CD14-positive monocyte (primary cell): Measurements from ENCODE around the gene MYO5B. TPM values are rescaled to one million over a fixed set of nuclear protein-coding genes. Genes with fewer than 3 reads are reported as not detected.

Experiments
- DNase-seq, 3 donors: peaks; one replicate each; pipeline ENCODE4 v3.0.0-alpha.2; 2011 to 2022
- H2AFZ ChIP-seq: 2 replicates; pipeline ENCODE4 v1.6.0; 2012; ENCODE audit warnings: mild to moderate bottlenecking, low read depth, low read length, inconsistent platforms; ENCODE audit not compliant: insufficient read depth, poor library complexity, severe bottlenecking
- H3K27ac ChIP-seq, 2 donors: 1 replicate in 1 of 2; 2 replicates in 1 of 2; pipeline ENCODE4 v1.5.1; 2012 to 2013; ENCODE audit warnings: low read length in 2 of 2, control low read depth in 1 of 2, inconsistent platforms in 1 of 2, low read depth in 1 of 2, mild to moderate bottlenecking in 1 of 2
- H3K27me3 ChIP-seq, 2 donors: one replicate each; pipeline versions ENCODE4 v1.6.0 to v1.6.1; 2011 to 2013; ENCODE audit warnings: low read length in 2 of 2; ENCODE audit not compliant: control insufficient read depth in 2 of 2, insufficient read depth in 2 of 2
- H3K36me3 ChIP-seq, 2 donors: replicated peaks in 1 of 2; 1 replicate in 1 of 2; 2 replicates in 1 of 2; pipeline versions ENCODE4 v1.5.1 to v1.6.1; 2012 to 2013; ENCODE audit warnings: low read length in 2 of 2, control low read depth in 1 of 2, inconsistent platforms in 1 of 2, mild to moderate bottlenecking in 1 of 2; ENCODE audit not compliant: insufficient read depth in 2 of 2, control insufficient read depth in 1 of 2
- H3K4me1 ChIP-seq, 2 donors: 1 replicate in 1 of 2; 2 replicates in 1 of 2; pipeline versions ENCODE4 v1.5.1 to v1.6.1; 2012 to 2013; ENCODE audit warnings: low read length in 2 of 2, control low read depth in 1 of 2, inconsistent platforms in 1 of 2, mild to moderate bottlenecking in 1 of 2, moderate library complexity in 1 of 2; ENCODE audit not compliant: insufficient read depth in 2 of 2, control insufficient read depth in 1 of 2
- H3K4me2 ChIP-seq: replicated peaks from 2 replicates; pipeline ENCODE3; 2012; ENCODE audit warnings: low read length, moderate library complexity, mild to moderate bottlenecking; ENCODE audit not compliant: poor library complexity, severe bottlenecking; ENCODE audit errors: extremely low read depth
- H3K4me3 ChIP-seq, 3 experiments: fragments of 200-600 bp in 1 of 3; sonication (generic) in 1 of 3; replicated peaks in 1 of 3; 1 replicate in 2 of 3; 2 replicates in 1 of 3; pipeline ENCODE4 v1.5.1; 2011 to 2013; ENCODE audit warnings: low read length in 3 of 3, mild to moderate bottlenecking in 3 of 3, control low read depth in 2 of 3, low read depth in 2 of 3, inconsistent platforms in 1 of 3, moderate library complexity in 1 of 3
- H3K79me2 ChIP-seq: 2 replicates; pipeline ENCODE4 v1.6.0; 2012; ENCODE audit warnings: mild to moderate bottlenecking, control low read depth, inconsistent platforms, low read length, moderate library complexity; ENCODE audit not compliant: insufficient read depth
- H3K9ac ChIP-seq: 2 replicates; pipeline ENCODE4 v1.6.0; 2017; ENCODE audit warnings: low read length, mild to moderate bottlenecking; ENCODE audit not compliant: insufficient read depth, poor library complexity, severe bottlenecking
- H3K9me3 ChIP-seq, 2 donors: replicated peaks in 1 of 2; 1 replicate in 1 of 2; 2 replicates in 1 of 2; pipeline versions ENCODE4 v1.5.1 to v1.6.1; 2012 to 2013; ENCODE audit warnings: low read length in 2 of 2, control low read depth in 1 of 2; ENCODE audit not compliant: control insufficient read depth in 1 of 2, insufficient read depth in 1 of 2
- H4K20me1 ChIP-seq: 2 replicates; pipeline ENCODE4 v1.6.0; 2012; ENCODE audit warnings: mild to moderate bottlenecking, low read length, control low read depth, moderate library complexity; ENCODE audit not compliant: insufficient read depth
- H3K27ac Mint-ChIP-seq, 7 donors: one replicate each; pipeline ENCODE4 v1.8.0; 2020; ENCODE audit warnings: mild to moderate bottlenecking in 7 of 7, mixed read lengths in 7 of 7, moderate library complexity in 6 of 7, inconsistent platforms in 2 of 7
- H3K27me3 Mint-ChIP-seq, 3 donors: one replicate each; pipeline ENCODE4 v1.8.0; 2021 to 2022; ENCODE audit warnings: low read depth in 3 of 3, mild to moderate bottlenecking in 3 of 3, mixed read lengths in 3 of 3, moderate library complexity in 3 of 3, inconsistent platforms in 1 of 3
- H3K36me3 Mint-ChIP-seq, 2 donors: one replicate each; pipeline ENCODE4 v1.8.0; 2020; ENCODE audit warnings: mixed read lengths in 2 of 2, inconsistent platforms in 1 of 2, mild to moderate bottlenecking in 1 of 2
- H3K4me1 Mint-ChIP-seq: one replicate; pipeline ENCODE4 v1.8.0; 2020; ENCODE audit warnings: mild to moderate bottlenecking, mixed read lengths
- H3K4me3 Mint-ChIP-seq, 2 donors: one replicate each; pipeline ENCODE4 v1.8.0; 2020; ENCODE audit warnings: mild to moderate bottlenecking in 2 of 2, mixed read lengths in 2 of 2, moderate library complexity in 1 of 2
- H3K9me3 Mint-ChIP-seq, 7 donors: one replicate each; pipeline ENCODE4 v1.8.0; 2020 to 2022; ENCODE audit warnings: mixed read lengths in 7 of 7, mild to moderate bottlenecking in 6 of 7, moderate library complexity in 6 of 7, inconsistent platforms in 2 of 7
- CTCF ChIP-seq: fragments of 200-600 bp; IDR thresholded peaks from one replicate; pipeline ENCODE4 v1.8.0; 2022; ENCODE audit warnings: antibody characterized with exemption, mild to moderate bottlenecking
- WGBS: methylation state at CpG from one replicate; pipeline ENCODE4 v1.1.5; 2013; ENCODE audit warnings: missing lambda C conversion rate; ENCODE audit not compliant: insufficient coverage; 5-methylcytosine and 5-hydroxymethylcytosine counted together
- intact Hi-C, 2 donors: fragments of 100-400 bp; cut with micrococcal nuclease; formaldehyde crosslinking; loops; one replicate each; pipeline versions ENCODE4 v1.15.0 to v1.15.1; 2023
- polyA plus RNA-seq, 3 donors: library from polyadenylated mRNA; depleted of rRNA in 1 of 3; unstranded in 2 of 3; stranded (reverse) in 1 of 3; fragments of 300-500 nt in 2 of 3; fragments of >200 nt in 1 of 3; fragmentation: Illumina TruSeq in 2 of 3; gene quantifications; 1 replicate in 2 of 3; 2 replicates in 1 of 3; pipeline ENCODE4 v1.2.3, GENCODE V29; 2012 to 2021

Gene MYO5B
- polyA plus RNA-seq, 3 donors, result 0.04 TPM; not detected in 2

GRCh38 chr18:50000227-50000626 lies 194.7 kb downstream of the MYO5B start:
- peaks cover 0 to 5% (median 1%) of the 10 kb centered on the region in 7 donors for H3K9me3 Mint-ChIP-seq
- peaks cover 2 to 6% (median 3%) of the 10 kb centered on the region in 3 donors for H3K27me3 Mint-ChIP-seq
- intact Hi-C loops, result loop anchor here in 1 of 2 donors (10.0 kb wide), 1 partner anchor 435 kb away; no protein-coding TSS in a partner anchor
- Histone ChIP-seq H4K20me1 (no peaks in the 10 kb centered on the region), H3K9ac (no peak overlapping the region), H3K79me2 (no peaks in the 10 kb centered on the region), H3K27ac (no peak overlapping the region), H3K4me1 (no peaks in the 10 kb centered on the region), H3K4me2 (no peak overlapping the region), H3K36me3 (no peaks in the 10 kb centered on the region), H3K27me3 (no peaks in the 10 kb centered on the region), H2AFZ (no peak overlapping the region), H3K9me3 (no peaks in the 10 kb centered on the region), H3K4me3 (no peak overlapping the region)
- DNase-seq, result no peak
- no peak overlapping the region for H3K4me3 Mint-ChIP-seq
- 93% methylated on average over 4 of the region's 5 CpGs for WGBS
- no peak overlapping the region for H3K27ac Mint-ChIP-seq
- H3K36me3 Mint-ChIP-seq, result no peaks in the 10 kb centered on the region
- no peaks in the 10 kb centered on the region for H3K4me1 Mint-ChIP-seq
- TF ChIP-seq CTCF, result no peak

GRCh38 chr18:49999128-49999527 lies 195.8 kb downstream of the MYO5B start:
- Histone ChIP-seq H3K4me1 (no peaks in the 10 kb centered on the region), H3K9me3 (no peaks in the 10 kb centered on the region), H3K27me3 (no peaks in the 10 kb centered on the region), H4K20me1 (no peaks in the 10 kb centered on the region), H3K9ac (no peak overlapping the region), H3K4me3 (no peak overlapping the region), H3K27ac (no peak overlapping the region), H3K79me2 (no peaks in the 10 kb centered on the region), H2AFZ (no peak overlapping the region), H3K4me2 (no peak overlapping the region), H3K36me3 (no peaks in the 10 kb centered on the region)
- DNase-seq, result no peak
- no peaks in the 10 kb centered on the region for H3K4me1 Mint-ChIP-seq
- H3K36me3 Mint-ChIP-seq, result no peaks in the 10 kb centered on the region
- no peak overlapping the region for H3K4me3 Mint-ChIP-seq
- TF ChIP-seq CTCF, result no peak
- intact Hi-C loops, result no loop called here
- peaks cover 0 to 5% (median 2%) of the 10 kb centered on the region in 7 donors for H3K9me3 Mint-ChIP-seq
- H3K27me3 Mint-ChIP-seq, result peaks cover 2 to 7% (median 3%) of the 10 kb centered on the region in 3 donors
- no peak overlapping the region for H3K27ac Mint-ChIP-seq
- WGBS, result 94% methylated on average over 5 of the region's 6 CpGs
